Measurements from ENCODE around the gene EIF5A.

The EIF5A gene

DNA sequence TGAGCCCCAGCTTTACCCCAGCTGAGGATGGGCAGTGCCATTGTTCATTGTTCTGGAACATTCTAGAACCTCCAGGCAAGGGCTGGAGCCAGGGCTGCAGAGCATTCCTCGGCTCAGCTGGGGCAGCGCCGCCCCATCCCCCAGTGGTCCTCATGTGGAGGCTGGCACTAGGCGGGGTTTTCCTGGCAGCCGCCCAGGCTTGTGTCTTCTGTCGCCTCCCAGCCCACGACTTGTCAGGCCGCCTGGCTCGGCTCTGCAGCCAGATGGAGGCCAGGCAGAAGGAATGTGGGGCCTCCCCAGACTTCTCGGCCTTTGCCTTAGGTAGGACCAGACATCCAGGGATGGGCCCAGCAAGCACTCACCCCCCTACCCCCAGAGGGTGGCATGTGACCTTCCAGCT lies 47.6 kb downstream of the EIF5A start, which contains the start of gene TMEM95:
Gene TMEM95 (plus strand): TSS at position 104 of the 400 bp plus-strand sequence. CDS start 49 bp downstream, at position 153.
- no peak for DNase-seq (ENCODE audit: low read depth in 2 of 2)

DNA sequence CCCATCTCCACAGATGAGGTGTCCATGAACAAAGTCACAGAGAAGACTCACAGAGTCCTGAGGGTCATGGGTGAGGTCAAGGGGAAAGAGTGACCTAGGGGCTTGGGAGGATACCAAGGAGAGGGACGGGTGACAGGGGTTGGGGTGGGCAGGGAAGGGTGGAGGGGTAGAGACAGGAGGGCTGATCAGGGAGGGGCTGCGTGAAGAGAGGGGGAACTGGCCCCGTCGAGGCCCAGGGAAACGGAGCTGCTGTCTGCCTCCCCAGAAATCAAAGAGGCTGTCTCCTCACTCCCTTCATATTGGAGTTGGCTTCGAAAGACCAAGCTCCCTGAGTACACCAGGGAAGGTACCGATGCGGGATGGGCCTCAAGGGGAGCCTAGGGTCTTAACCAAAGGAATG lies 48.1 kb downstream of the EIF5A start:
- DNase-seq (ENCODE audit: low read depth in 2 of 2), result no peak

DNA sequence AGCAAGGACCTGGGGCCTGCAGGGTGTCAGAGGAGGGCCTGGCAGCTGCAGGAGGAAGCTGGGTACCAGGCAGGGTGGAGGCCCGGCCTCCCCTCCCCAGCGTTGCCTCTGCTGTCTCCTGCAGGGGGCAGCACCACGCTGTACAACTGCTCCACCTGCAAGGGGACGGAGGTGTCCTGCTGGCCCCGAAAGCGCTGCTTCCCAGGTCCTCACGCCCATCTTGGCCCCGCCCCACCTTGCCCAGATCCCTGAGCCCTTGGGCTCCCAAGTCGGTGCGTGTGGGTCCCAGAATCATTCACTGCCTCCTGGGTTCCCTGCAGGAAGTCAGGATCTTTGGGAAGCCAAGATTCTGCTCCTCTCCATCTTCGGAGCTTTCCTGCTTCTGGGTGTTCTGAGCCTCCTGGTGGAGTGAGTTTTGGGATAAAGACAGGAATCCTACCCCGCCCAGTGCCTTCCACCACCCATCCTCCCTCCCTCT lies 48.7 kb downstream of the EIF5A start:
- DNase-seq (ENCODE audit: low read depth in 2 of 2), result peak; percentile 64 to 71

DNA sequence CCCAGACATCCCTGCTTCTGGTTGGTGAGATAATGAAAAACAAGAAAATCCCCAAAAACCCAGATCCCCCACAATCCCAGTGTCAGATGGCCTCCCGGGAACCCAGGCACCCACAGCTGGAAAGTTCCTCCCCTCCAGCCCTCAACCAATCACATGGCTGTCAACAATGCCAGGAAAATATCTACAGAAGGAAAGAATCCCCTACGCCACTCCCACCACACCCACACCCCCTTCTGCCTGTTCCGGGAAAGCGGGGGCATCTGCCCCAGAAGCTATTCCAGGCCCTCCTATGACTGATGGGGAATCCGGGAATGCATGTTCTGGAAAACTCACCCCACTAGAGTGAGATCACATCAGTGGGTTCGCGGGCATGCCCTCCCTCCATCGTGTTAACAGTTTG lies 49.3 kb downstream of the EIF5A start:
- no peak for DNase-seq (ENCODE audit: low read depth in 2 of 2)

- DNase-seq (ENCODE audit: low read depth in 2 of 2), result no peak
Observed at GRCh38 chr17:7357381-7357780, 50.0 kb downstream of the EIF5A start.

GRCh38 chr17:7361906-7362305 lies 54.5 kb downstream of the EIF5A start:
- DNase-seq (ENCODE audit: low read depth in 2 of 2), result no peak

Data from stimulated activated CD8-positive, alpha-beta memory T cell treated with anti-CD3 and anti-CD28 coated beads, Interleukin-7, amount 100 ng/mL, for 4 hours (primary cell).